Measurements from ENCODE around the gene NME8. TPM values are rescaled to one million over a fixed set of nuclear protein-coding genes. Genes with fewer than 3 reads are reported as not detected.
"Not testable (repeated sequence)": the region's sequence is repeated elsewhere in the genome, so short reads cannot be mapped to it uniquely, and the experiment has no call there.

The NME8 gene, protein sequence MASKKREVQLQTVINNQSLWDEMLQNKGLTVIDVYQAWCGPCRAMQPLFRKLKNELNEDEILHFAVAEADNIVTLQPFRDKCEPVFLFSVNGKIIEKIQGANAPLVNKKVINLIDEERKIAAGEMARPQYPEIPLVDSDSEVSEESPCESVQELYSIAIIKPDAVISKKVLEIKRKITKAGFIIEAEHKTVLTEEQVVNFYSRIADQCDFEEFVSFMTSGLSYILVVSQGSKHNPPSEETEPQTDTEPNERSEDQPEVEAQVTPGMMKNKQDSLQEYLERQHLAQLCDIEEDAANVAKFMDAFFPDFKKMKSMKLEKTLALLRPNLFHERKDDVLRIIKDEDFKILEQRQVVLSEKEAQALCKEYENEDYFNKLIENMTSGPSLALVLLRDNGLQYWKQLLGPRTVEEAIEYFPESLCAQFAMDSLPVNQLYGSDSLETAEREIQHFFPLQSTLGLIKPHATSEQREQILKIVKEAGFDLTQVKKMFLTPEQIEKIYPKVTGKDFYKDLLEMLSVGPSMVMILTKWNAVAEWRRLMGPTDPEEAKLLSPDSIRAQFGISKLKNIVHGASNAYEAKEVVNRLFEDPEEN
- not detected for total RNA-seq
- not detected for polyA plus RNA-seq
- long read RNA-seq, donor 1 = 0 reads
- long read RNA-seq, donor 2 = 0 reads
- long read RNA-seq, donor 3 = 0 reads

DNA sequence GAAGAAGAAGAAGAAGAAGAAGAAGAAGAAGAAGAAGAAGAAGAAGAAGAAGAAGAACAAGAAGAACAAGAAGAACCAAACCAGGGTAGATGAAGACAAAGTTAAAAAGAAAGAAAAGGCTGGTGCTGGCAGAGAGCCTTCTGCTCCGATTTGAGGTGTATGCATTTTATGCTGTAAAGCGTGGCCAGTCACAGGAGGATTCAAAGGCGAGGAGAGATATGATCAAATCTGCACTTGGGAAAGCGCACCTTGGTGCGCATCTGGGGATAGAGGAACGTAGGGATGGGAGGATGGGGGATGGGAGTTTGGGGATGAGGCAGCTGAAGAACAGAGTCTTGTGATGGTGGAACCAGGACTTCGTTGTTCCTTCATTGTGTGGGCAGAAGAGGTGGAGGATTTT lies at the start of gene NME8:
Gene NME8, plus strand, starts transcription at position 301 of the 400 bp plus-strand sequence. CDS start 1,670 bp downstream, outside the sequence.
- H3K4me1 ChIP-seq (ENCODE audit: insufficient read depth) = no peaks in the 10 kb centered on the region
- H3K4me3 ChIP-seq = no peak within 1 kb of the TSS
- no peaks in the 10 kb centered on the region for H3K36me3 ChIP-seq
- WGBS, 3 donors = 79 to 85% (median 81%) methylated on average over 7 of the region's 7 CpGs
- TF ChIP-seq POLR2A (IDR thresholded peaks at IDR 0.05) = no peak
- no peak for TF ChIP-seq EP300 (IDR thresholded peaks at IDR 0.05)
- TF ChIP-seq, protein P1, sequence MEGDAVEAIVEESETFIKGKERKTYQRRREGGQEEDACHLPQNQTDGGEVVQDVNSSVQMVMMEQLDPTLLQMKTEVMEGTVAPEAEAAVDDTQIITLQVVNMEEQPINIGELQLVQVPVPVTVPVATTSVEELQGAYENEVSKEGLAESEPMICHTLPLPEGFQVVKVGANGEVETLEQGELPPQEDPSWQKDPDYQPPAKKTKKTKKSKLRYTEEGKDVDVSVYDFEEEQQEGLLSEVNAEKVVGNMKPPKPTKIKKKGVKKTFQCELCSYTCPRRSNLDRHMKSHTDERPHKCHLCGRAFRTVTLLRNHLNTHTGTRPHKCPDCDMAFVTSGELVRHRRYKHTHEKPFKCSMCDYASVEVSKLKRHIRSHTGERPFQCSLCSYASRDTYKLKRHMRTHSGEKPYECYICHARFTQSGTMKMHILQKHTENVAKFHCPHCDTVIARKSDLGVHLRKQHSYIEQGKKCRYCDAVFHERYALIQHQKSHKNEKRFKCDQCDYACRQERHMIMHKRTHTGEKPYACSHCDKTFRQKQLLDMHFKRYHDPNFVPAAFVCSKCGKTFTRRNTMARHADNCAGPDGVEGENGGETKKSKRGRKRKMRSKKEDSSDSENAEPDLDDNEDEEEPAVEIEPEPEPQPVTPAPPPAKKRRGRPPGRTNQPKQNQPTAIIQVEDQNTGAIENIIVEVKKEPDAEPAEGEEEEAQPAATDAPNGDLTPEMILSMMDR (IDR thresholded peaks at IDR 0.05) = no peak
- intact Hi-C loops (cut with DNase I) = no loop called here
- H3K27me3 ChIP-seq = no peaks in the 10 kb centered on the region
- no peaks in the 10 kb centered on the region for H3K9me3 ChIP-seq
- no peak within 1 kb of the TSS for H3K27ac ChIP-seq
- no peak for DNase-seq

DNA sequence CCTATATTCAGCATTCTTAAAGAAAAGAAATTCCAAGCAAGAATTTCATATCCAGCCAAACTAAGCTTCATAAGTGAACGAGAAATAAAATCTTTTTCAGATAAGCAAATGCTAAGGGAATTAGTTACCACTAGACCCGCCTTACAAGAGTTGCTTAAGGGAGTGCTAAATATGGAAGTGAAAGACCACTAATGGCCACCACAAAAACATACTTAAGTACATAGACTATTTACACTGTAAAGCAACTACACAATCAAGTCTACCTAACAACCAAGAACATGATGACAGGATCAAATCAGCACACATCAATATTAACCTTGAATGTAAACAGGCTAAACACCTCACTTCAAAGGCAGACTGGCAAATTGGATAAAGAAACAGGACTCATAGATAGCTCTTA lies 42.2 kb upstream of the NME8 start:
- Histone ChIP-seq H3K27ac (no peak overlapping the region), H3K4me1 (ENCODE audit: insufficient read depth) (no peaks in the 10 kb centered on the region), H3K4me3 (no peak overlapping the region), H3K36me3 (no peaks in the 10 kb centered on the region), H3K27me3 (no peaks in the 10 kb centered on the region), H3K9me3 (no peaks in the 10 kb centered on the region)
- intact Hi-C loops (cut with DNase I) = no loop called here
- WGBS, 3 donors = 77 to 94% (median 81%) methylated on average over 2 of the region's 2 CpGs
- TF ChIP-seq EP300 (IDR thresholded peaks at IDR 0.05) = no peak
- TF ChIP-seq POLR2A (IDR thresholded peaks at IDR 0.05) = no peak
- DNase-seq = no peak

DNA sequence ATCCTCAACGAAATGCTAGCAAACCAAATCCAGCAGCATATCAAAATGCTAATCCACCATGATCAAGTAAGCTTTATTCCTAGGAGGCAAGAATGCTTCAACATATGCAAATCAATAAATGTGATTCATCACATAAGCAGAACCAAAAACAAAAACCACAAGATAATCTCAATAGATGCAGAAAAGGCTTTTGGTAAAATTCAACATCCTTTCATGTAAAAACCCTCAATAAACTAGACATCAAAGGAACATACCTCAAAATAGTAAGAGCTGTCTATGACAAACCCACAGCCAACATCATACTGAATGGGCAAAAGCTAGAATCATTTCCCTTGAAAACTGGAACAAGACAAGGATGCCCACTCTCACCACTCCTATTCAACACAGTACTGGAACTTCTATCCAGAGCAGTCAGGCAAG lies 36.2 kb upstream of the NME8 start:
- H3K27ac ChIP-seq; H3K27me3 ChIP-seq; H3K4me3 ChIP-seq; DNase-seq; H3K36me3 ChIP-seq; H3K4me1 ChIP-seq (ENCODE audit: insufficient read depth); H3K9me3 ChIP-seq; intact Hi-C loops (cut with DNase I): not testable (repeated sequence)
- WGBS, 3 donors = 64 to 71% (median 69%) methylated on average over 1 of the region's 1 CpG

DNA sequence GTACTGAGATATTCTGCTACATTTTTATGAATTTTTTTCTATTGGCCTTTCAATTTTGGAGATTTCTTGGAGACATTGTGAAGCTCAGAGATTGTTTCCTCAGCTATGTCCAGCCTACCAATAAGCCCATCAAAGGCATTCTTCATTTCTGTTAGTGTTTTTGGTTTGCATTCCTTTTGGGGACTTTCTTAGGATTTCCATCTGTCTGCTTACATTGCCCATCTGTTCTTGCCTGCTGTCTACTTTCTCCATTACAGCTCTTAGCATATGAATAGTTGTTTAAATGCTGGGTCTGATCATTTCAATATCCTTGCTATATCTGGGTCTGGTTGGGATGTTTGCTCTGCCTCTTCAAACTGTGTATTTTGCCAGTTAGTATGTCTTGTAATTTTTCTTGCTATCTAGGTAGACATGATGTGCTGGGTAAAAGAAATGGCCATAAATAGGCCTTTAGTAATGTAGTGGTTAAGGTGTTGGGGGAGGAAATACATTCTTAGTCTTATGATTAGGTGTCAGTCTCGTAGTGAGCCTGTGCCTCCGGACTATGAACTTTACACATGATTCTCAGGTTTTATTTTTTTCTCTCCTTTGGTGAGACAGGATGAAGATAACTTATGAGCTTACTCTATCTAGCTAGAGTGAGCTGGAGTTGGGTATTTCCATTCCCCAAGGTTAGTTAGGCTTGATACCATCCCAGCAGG lies 32.6 kb upstream of the NME8 start:
- TF ChIP-seq, protein P1 (IDR thresholded peaks at IDR 0.05) = no peak
- TF ChIP-seq EP300 (IDR thresholded peaks at IDR 0.05) = no peak
- no peak for TF ChIP-seq POLR2A (IDR thresholded peaks at IDR 0.05)
- Histone ChIP-seq H3K36me3 (no peaks in the 10 kb centered on the region), H3K9me3 (no peaks in the 10 kb centered on the region), H3K27me3 (no peaks in the 10 kb centered on the region), H3K4me1 (ENCODE audit: insufficient read depth) (no peaks in the 10 kb centered on the region), H3K4me3 (no peak overlapping the region), H3K27ac (no peak overlapping the region)
- no peak for DNase-seq
- intact Hi-C loops (cut with DNase I) = no loop called here
- 53 to 65% (median 56%) methylated on average over 2 of the region's 2 CpGs for WGBS, 3 donors

DNA sequence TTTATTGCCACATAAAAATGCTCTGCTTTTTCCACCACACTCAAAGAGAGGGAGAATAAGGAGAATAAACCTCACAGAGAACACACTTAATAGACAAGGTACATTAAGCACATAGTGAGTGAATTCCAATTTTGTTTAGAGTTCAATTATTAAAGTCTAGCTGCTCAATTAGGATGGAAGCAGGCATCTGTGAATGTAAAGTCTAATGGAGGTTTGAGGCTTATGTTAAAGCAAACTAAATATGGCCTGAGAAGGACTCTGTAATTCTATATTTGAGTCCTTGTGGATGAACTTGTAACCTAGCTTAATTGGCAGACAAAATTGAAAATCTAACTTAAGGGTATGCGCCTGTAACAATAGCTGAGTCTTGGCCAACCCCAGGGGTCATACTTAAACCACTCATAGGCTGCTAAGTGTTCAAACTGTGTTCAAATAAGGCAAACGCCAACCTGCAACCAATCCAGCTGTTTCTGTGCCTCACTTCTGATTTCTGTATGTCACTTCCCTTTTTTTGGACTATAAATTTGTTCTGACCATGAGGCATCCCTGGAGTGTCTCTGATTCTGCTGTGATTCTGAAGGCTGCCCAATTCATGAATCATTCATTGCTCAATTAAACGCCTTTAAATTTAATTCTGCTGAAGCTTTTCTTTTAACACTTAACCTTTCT lies 31.3 kb upstream of the NME8 start:
- 83 to 95% (median 88%) methylated on average over 3 of the region's 3 CpGs for WGBS, 3 donors
- no peak for DNase-seq
- no peak overlapping the region for H3K4me3 ChIP-seq
- H3K9me3 ChIP-seq = no peaks in the 10 kb centered on the region
- no peak overlapping the region for H3K27ac ChIP-seq
- H3K27me3 ChIP-seq = no peaks in the 10 kb centered on the region
- no peaks in the 10 kb centered on the region for H3K36me3 ChIP-seq
- TF ChIP-seq, protein P1 (IDR thresholded peaks at IDR 0.05) = no peak
- TF ChIP-seq POLR2A (IDR thresholded peaks at IDR 0.05) = no peak
- no peaks in the 10 kb centered on the region for H3K4me1 ChIP-seq (ENCODE audit: insufficient read depth)
- intact Hi-C loops (cut with DNase I) = no loop called here

All from ovary (tissue), 10 donors.